Neuronal stem cell (in vitro differentiated cells): ENCODE measurements around the gene ZNF639.

Experiments used
- DNase-seq: peaks from one replicate; pipeline ENCODE4 v3.0.0-alpha.2; 2013; ENCODE audit warnings: low spot score
- H2AFZ ChIP-seq: one replicate; pipeline ENCODE4 v1.6.1; 2013; ENCODE audit warnings: mild to moderate bottlenecking, low read length, inconsistent platforms
- H2AK5ac ChIP-seq: 2 replicates; pipeline ENCODE4 v1.6.1; 2013; ENCODE audit warnings: low read depth, mild to moderate bottlenecking, inconsistent platforms, low read length, moderate library complexity, mixed read lengths
- H2BK120ac ChIP-seq: 2 replicates; pipeline ENCODE4 v1.6.1; 2013; ENCODE audit warnings: low read depth, mild to moderate bottlenecking, inconsistent platforms, low read length, moderate library complexity, mixed read lengths
- H2BK12ac ChIP-seq: one replicate; pipeline ENCODE4 v1.6.1; 2013; ENCODE audit warnings: low read length, inconsistent platforms
- H2BK15ac ChIP-seq: 2 replicates; pipeline ENCODE4 v1.6.1; 2013; ENCODE audit warnings: mild to moderate bottlenecking, low read length, inconsistent platforms, mixed read lengths
- H2BK5ac ChIP-seq: one replicate; pipeline ENCODE4 v1.6.1; 2013; ENCODE audit warnings: inconsistent platforms, mild to moderate bottlenecking, low read length, moderate library complexity
- H3K14ac ChIP-seq: one replicate; pipeline ENCODE4 v1.6.1; 2013; ENCODE audit warnings: low read length, inconsistent platforms
- H3K18ac ChIP-seq: 2 replicates; pipeline ENCODE4 v1.6.1; 2013; ENCODE audit warnings: low read length, inconsistent platforms
- H3K23ac ChIP-seq: 2 replicates; pipeline ENCODE4 v1.6.1; 2013; ENCODE audit warnings: low read depth, mild to moderate bottlenecking, mixed read lengths, low read length, inconsistent platforms; ENCODE audit not compliant: poor library complexity
- H3K27ac ChIP-seq: replicated peaks from 3 replicates; pipeline ENCODE4 v1.5.1; 2013; ENCODE audit warnings: low read length, inconsistent platforms
- H3K27me3 ChIP-seq, 3 experiments: 2 replicates each; pipeline ENCODE4 v1.6.1; 2013; ENCODE audit warnings: low read length in 3 of 3, mild to moderate bottlenecking in 2 of 3, inconsistent platforms in 1 of 3, low read depth in 1 of 3, mixed read lengths in 1 of 3, moderate library complexity in 1 of 3; ENCODE audit not compliant: control insufficient read depth in 3 of 3, insufficient read depth in 3 of 3
- H3K36me3 ChIP-seq, 2 donors: replicated peaks in 1 of 2; 2 replicates each; pipeline ENCODE4 v1.6.1; 2013; ENCODE audit warnings: low read length in 2 of 2; ENCODE audit not compliant: control insufficient read depth in 2 of 2, insufficient read depth in 2 of 2
- H3K4ac ChIP-seq: 2 replicates; pipeline ENCODE4 v1.6.1; 2013; ENCODE audit warnings: inconsistent platforms, mild to moderate bottlenecking, low read length, moderate library complexity
- H3K4me1 ChIP-seq, 2 donors: 1 replicate in 1 of 2; 2 replicates in 1 of 2; pipeline ENCODE4 v1.6.1; 2013; ENCODE audit warnings: low read length in 2 of 2, low read depth in 1 of 2; ENCODE audit not compliant: control insufficient read depth in 2 of 2, insufficient read depth in 1 of 2
- H3K4me2 ChIP-seq: one replicate; pipeline ENCODE4 v1.6.1; 2013; ENCODE audit warnings: mild to moderate bottlenecking, low read length, inconsistent platforms; ENCODE audit not compliant: insufficient read depth, poor library complexity, severe bottlenecking
- H3K4me3 ChIP-seq, 2 donors: 2 replicates each; pipeline ENCODE4 v1.5.1; 2013; ENCODE audit warnings: low read length in 2 of 2, mild to moderate bottlenecking in 2 of 2, inconsistent platforms in 1 of 2, moderate library complexity in 1 of 2
- H3K79me1 ChIP-seq: one replicate; pipeline ENCODE4 v1.6.1; 2013; ENCODE audit warnings: low read depth, mild to moderate bottlenecking, inconsistent platforms, low read length, moderate library complexity
- H3K9ac ChIP-seq: one replicate; pipeline ENCODE4 v1.6.1; 2013; ENCODE audit warnings: mild to moderate bottlenecking, low read depth, low read length, inconsistent platforms; ENCODE audit not compliant: poor library complexity
- H3K9me3 ChIP-seq, 2 donors: replicated peaks in 1 of 2; 2 replicates each; pipeline versions ENCODE3 to v1.6.1; 2013; ENCODE audit warnings: low read length in 2 of 2, mild to moderate bottlenecking in 2 of 2, inconsistent platforms in 1 of 2, low read depth in 1 of 2, mixed read lengths in 1 of 2, moderate library complexity in 1 of 2; ENCODE audit not compliant: control insufficient read depth in 2 of 2, insufficient read depth in 1 of 2
- H4K8ac ChIP-seq: one replicate; pipeline ENCODE4 v1.6.1; 2013; ENCODE audit warnings: low read depth, mild to moderate bottlenecking, inconsistent platforms, low read length, moderate library complexity
- H4K91ac ChIP-seq: one replicate; pipeline ENCODE4 v1.6.1; 2013; ENCODE audit warnings: low read length, low read depth, mild to moderate bottlenecking, inconsistent platforms; ENCODE audit not compliant: poor library complexity
- WGBS, 2 donors: extraction: QIAGEN DNeasy Blood & Tissue Kit; methylation state at CpG; one replicate each; pipeline ENCODE4 v1.1.7; 2013; ENCODE audit warnings: missing lambda C conversion rate in 2 of 2, mixed read lengths in 1 of 2; ENCODE audit not compliant: insufficient read length in 2 of 2, insufficient replicate concordance in 1 of 2; ENCODE audit errors: extremely low coverage in 2 of 2; 5-methylcytosine and 5-hydroxymethylcytosine counted together

Gene ZNF639

DNA sequence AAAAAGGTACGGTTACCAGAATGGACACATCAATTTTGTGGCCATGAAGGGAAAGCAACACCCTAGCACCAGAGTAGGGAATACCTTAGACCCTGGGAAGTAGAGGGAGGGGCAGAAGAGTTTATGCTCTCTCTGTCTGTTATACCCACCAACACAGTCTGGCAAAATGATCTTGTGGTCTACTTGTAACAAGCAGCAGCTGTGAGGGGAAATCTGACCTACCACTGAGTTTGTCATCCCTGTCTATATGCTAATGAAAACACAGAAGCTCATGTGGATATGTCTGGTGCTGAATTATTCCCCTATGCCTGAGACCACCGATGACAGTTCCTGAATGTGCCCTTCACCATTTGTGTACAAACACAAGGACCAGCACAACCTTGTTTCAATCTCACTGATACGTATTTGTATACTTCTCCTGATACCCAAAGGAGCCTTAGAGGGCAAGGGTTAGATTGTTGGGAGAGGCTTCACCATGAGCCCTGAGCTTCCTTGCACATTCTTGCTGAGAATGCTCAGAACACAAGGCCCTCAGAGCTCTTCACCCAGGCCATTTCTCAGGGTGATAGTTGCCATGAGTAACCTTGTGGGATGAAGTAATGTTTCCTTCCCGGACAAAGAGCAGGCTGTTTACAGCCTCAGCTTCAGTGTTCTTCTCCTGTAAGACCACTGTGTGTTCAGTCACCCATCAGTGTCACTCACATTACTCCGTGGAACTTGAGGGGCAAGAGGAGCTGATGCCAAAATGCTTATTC lies 24.7 kb upstream of the ZNF639 start:
- no peak overlapping the region for H2BK5ac ChIP-seq
- peaks cover 4% of the 10 kb centered on the region in 2 donors for H3K9me3 ChIP-seq
- no peaks in the 10 kb centered on the region for H3K4me1 ChIP-seq
- no peak overlapping the region for H2BK120ac ChIP-seq
- H3K23ac ChIP-seq, result no peak overlapping the region
- H3K4me2 ChIP-seq, result no peak overlapping the region
- no peaks in the 10 kb centered on the region for H3K36me3 ChIP-seq
- no peak overlapping the region for H3K14ac ChIP-seq
- no peaks in the 10 kb centered on the region for H3K79me1 ChIP-seq
- H4K8ac ChIP-seq, result no peak overlapping the region
- H2AFZ ChIP-seq, result no peak overlapping the region
- H2BK12ac ChIP-seq, result no peak overlapping the region
- no CpG with 5 or more reads among the region's 5 CpGs for WGBS, 2 donors
- H3K9ac ChIP-seq, result no peak overlapping the region
- no peak overlapping the region for H3K4ac ChIP-seq
- H2BK15ac ChIP-seq, result no peak overlapping the region
- peak overlapping the region; percentile 39 for H3K18ac ChIP-seq
- H3K27ac ChIP-seq, result no peak overlapping the region
- H2AK5ac ChIP-seq, result no peak overlapping the region
- H4K91ac ChIP-seq, result no peak overlapping the region
- H3K4me3 ChIP-seq, result no peak overlapping the region
- no peaks in the 10 kb centered on the region for H3K27me3 ChIP-seq
- DNase-seq, result no peak

DNA sequence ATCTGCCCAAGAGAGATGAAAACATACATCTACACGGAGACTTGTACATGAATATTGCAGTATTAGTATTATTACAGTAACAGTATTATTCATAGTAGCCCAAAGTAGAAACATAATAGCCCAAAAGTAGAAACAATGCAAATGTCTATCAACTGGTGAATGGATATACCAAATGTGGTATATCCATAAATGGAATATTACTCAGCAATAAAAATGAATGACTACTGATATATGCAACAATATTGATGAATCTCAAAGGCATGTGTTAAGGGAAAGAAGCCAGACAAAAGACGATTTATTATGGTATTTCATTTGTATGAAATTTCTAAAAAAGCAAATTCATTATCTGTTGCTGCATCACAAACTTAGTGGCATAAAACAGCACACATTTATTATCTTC lies 23.5 kb upstream of the ZNF639 start:
- H3K4me2 ChIP-seq, result no peak overlapping the region
- no peak overlapping the region for H2BK120ac ChIP-seq
- no peak overlapping the region for H2BK15ac ChIP-seq
- H3K27me3 ChIP-seq, result no peaks in the 10 kb centered on the region
- H3K4me1 ChIP-seq, result no peaks in the 10 kb centered on the region
- H3K9ac ChIP-seq, result no peak overlapping the region
- peaks cover 4% of the 10 kb centered on the region in 2 donors for H3K9me3 ChIP-seq
- no peak overlapping the region for H2AFZ ChIP-seq
- no peak overlapping the region for H2BK12ac ChIP-seq
- H3K4me3 ChIP-seq, result no peak overlapping the region
- H2AK5ac ChIP-seq, result no peak overlapping the region
- no peak overlapping the region for H3K18ac ChIP-seq
- no peaks in the 10 kb centered on the region for H3K36me3 ChIP-seq
- no CpG with 5 or more reads among the region's 2 CpGs for WGBS, 2 donors
- no peak overlapping the region for H3K14ac ChIP-seq
- H4K91ac ChIP-seq, result no peak overlapping the region
- H4K8ac ChIP-seq, result no peak overlapping the region
- H3K4ac ChIP-seq, result no peak overlapping the region
- no peak overlapping the region for H3K27ac ChIP-seq
- no peak overlapping the region for H3K23ac ChIP-seq
- no peak overlapping the region for H2BK5ac ChIP-seq
- no peak for DNase-seq
- H3K79me1 ChIP-seq, result no peaks in the 10 kb centered on the region

DNA sequence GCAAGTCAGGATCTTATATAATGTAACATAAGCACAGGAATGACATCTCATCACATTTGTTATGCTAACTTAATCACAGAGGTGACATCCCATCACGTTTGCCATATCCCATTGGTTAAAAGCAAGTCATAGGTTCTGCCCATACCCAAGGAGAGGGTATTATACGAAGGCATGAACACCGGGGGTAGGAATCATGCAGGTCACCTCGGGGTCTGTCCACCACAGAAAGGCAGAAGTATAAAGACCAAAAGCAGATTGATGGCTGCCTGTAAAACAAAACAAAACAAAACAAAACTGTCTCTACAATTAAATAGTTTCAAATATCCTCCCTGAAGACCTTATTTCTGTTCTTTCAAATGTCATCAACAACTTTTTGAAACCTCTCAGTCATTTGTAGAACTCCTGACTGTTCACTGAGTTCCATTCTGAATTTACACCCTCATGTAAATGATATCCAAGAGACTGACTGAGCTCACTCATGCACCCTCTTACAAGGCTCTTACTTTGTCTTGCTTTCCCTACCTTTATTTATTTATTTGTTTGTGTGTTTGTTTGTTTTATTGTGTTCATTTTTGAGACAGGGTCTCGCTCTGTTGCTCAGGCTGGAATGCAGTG lies 22.7 kb upstream of the ZNF639 start:
- Histone ChIP-seq H3K4ac (no peak overlapping the region), H2AK5ac (no peak overlapping the region), H2BK120ac (no peak overlapping the region), H3K4me1 (no peaks in the 10 kb centered on the region), H3K14ac (no peak overlapping the region), H2AFZ (no peak overlapping the region), H3K27ac (no peak overlapping the region), H3K23ac (no peak overlapping the region), H3K36me3 (no peaks in the 10 kb centered on the region), H4K91ac (no peak overlapping the region), H3K79me1 (no peaks in the 10 kb centered on the region), H3K27me3 (no peaks in the 10 kb centered on the region), H3K4me3 (no peak overlapping the region), H2BK15ac (no peak overlapping the region), H2BK5ac (no peak overlapping the region), H3K18ac (no peak overlapping the region), H4K8ac (no peak overlapping the region), H2BK12ac (no peak overlapping the region), H3K4me2 (no peak overlapping the region), H3K9ac (no peak overlapping the region), H3K9me3 (peaks cover 4% of the 10 kb centered on the region in 2 donors)
- no peak for DNase-seq
- no CpG with 5 or more reads among the region's 5 CpGs for WGBS, 2 donors

DNA sequence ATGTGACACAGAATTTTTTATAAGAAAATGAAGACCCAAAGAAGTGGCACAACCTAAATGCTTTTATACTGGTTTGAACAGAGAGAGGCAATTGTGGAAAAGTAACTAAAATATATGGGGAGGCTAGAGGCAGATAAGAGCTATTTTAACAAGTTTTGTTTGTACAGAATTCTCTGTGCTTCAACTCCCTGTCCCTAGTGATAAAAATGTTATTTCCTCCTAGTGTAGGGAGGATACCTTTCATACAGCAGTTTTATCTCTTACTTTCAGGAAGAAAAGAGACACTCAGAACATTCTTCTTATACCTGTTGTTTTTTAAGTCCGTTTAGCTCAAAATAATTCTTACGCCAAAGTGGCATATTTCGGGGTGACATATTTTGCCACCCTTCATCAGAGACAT lies 21.2 kb upstream of the ZNF639 start:
- Histone ChIP-seq H4K91ac (no peak overlapping the region), H2BK5ac (no peak overlapping the region), H3K36me3 (no peaks in the 10 kb centered on the region), H3K9me3 (peaks cover 4% of the 10 kb centered on the region in 2 donors), H2BK15ac (no peak overlapping the region), H3K9ac (no peak overlapping the region), H3K4me3 (no peak overlapping the region), H3K23ac (no peak overlapping the region), H3K27ac (no peak overlapping the region), H3K14ac (no peak overlapping the region), H3K79me1 (no peaks in the 10 kb centered on the region), H3K18ac (no peak overlapping the region), H3K4ac (no peak overlapping the region), H3K4me1 (no peaks in the 10 kb centered on the region), H3K27me3 (no peaks in the 10 kb centered on the region), H2BK120ac (no peak overlapping the region), H3K4me2 (no peak overlapping the region), H2AFZ (no peak overlapping the region), H4K8ac (no peak overlapping the region), H2AK5ac (no peak overlapping the region), H2BK12ac (no peak overlapping the region)
- WGBS, 2 donors, result no CpG with 5 or more reads among the region's 3 CpGs
- no peak for DNase-seq
